CD4-positive, alpha-beta T cell treated with Interferon alpha-2 for 1 hour (primary cell): ENCODE measurements around the gene ZNF239.
"Not testable (repeated sequence)": the region's sequence is repeated elsewhere in the genome, so short reads cannot be mapped to it uniquely, and the experiment has no call there.

Experiments used
- DNase-seq, 2 donors: peaks; one replicate each; pipeline ENCODE4 v3.0.0-alpha.2; 2020 to 2022

Gene ZNF239

DNA sequence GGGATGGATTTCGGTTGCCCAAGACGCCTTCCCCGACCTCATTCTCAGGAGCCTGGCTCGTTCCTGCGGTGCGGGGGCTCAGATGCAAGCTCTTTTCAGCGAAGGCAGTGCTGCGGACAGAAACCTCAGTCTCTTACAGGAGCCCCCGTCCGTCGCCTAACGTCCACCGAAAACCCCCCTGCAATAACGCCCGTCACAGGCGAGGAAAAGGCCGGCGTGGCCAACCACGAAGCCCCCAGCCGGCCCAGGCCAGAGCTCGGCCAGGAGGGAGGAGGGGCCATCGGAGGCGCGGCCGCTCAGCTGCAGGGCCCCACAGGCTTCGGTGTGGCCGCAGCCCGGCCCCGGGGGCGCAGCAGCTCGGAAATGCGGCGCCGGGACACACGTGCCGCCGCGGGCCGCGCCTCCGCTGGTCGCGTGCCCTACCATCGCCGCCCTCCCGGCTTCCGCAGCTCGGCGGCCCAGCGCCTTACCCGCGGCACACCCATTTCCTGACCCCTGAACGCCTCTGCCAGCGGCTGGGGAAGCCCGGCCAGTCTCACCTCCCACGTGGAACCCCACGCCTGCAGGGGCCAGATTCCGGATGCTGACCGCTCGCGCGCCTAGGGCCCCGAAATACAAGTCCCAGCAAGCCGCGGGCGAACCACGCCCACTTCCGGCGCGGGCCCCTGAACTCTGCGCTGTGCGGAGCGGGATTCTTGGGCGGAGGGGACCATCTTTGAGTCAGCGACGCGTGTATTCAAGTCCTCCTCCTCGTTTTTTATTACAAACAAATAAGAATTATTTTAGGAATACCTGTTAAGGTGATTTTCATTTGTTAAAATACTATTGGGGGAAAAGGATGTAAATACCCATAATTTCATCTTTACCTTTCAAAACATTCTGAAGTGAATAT is at the start of gene ZNF239:
ZNF239 (minus strand) TSS at position 616 of the 892 bp plus-strand sequence. CDS start 16,537 bp downstream, outside the sequence.
- DNase-seq: peak; percentile 85 to 90

- peak in 1 of 2 donors; percentile 46 for DNase-seq
Observed at GRCh38 chr10:43623351-43623750, 48.9 kb upstream of the ZNF239 start.

GRCh38 chr10:43622038-43622437 is 47.6 kb upstream of the ZNF239 start:
- DNase-seq: no peak

DNA sequence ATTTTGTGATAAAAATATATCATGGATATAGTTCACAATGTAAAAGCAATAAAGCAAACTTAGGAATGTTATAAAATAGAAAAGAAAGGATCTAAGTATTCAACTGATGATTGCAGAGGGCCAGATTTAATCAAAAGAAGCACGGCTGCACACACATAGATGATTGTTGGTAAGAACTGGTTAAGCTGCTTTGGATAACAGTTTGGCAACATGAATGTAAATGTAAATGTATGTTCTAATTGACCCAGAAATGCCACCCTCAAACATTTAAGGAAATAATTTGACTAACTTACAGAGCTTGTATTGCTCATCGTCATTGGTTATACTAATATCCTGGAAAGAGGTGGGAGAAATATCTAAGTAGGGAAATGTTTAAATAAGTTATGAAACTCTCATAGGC is 45.0 kb upstream of the ZNF239 start:
- DNase-seq: no peak

GRCh38 chr10:43616697-43617370 is 42.4 kb upstream of the ZNF239 start:
- no peak for DNase-seq

DNA sequence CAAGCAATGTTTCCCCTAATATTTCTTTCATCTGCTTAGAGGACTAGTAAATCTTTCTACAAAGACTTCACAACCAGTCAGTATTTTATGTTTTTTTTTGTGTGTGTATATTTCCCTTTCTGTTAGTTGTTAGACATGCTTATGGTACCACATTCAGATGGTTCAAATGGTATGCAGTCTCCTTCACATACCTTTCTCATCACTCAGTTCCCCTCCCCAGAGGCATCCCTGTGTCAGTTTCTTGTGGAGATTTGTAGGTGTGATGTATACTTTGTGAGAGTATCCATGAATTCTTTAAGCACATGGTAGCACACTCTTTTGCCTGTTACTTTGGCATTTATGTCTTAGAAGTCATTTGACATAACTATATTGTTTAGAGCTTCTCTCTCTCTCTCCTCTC is 36.2 kb upstream of the ZNF239 start:
- DNase-seq: no peak

DNA sequence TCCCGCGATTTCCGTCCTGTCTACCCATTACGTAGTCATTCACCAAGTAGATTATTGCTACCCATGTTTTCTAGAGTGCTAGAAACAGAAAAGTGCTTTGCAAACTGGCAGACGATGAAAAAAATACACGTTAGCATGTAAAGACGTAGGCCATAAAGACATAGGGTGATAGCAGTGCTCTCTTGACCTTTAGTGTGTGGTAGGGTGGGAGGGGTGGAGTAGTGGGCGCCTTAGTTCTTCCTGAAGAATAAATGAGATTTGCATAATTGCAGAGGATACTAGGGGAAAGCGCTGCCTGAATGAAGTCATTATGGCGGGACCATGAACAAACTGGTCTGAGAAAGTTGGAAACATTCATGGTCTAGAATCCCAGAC is 32.8 kb upstream of the ZNF239 start:
- no peak for DNase-seq

DNA sequence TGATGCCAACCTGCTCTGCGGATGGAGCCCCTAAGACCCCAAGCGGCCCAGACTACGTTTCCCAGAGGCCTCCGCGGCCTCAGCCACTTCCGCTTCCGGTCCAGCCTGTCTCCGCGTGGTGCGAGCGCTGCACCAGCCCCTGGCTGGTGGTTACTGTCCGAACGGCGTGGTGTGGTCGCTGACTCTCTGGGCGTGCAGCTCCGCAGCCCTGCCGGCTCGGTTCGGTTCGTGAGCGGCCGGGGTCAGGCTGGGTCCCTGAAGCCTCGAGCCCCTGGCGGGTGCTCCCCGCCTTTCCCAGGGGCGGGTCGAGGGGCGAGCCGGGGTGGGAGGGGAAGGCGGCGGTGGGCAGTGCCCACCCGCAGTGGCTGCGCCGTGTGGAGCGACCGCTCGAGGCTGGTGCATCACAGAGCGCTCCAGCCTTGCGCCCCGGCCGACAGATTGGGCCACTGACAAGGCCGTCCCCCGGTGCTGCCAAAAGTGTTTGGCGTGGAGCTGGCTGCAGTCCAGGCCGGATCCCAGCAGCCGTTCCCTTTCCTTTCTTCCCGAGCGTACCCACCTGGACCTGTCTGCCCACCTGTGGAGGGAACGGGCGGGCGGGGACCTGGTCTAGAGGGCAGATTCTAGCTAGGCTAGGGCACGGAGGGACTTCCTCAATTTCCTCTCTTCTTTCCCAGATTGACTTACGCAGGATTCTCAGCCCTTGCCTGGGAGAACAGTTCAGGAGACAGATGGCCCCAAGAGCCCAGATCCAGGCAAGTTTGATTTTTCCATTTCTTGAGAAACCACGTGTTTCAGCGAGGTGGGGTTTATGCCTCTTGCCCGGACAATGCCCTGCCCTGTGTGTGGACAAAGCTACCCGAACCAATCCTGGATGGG is 32.1 kb upstream of the ZNF239 start, which contains the start of gene ZNF485:
ZNF485 (plus strand) TSS at position 116 of the 876 bp plus-strand sequence; CDS start at position 729, 613 bp downstream.
- peak; percentile 63 to 70 for DNase-seq

DNA sequence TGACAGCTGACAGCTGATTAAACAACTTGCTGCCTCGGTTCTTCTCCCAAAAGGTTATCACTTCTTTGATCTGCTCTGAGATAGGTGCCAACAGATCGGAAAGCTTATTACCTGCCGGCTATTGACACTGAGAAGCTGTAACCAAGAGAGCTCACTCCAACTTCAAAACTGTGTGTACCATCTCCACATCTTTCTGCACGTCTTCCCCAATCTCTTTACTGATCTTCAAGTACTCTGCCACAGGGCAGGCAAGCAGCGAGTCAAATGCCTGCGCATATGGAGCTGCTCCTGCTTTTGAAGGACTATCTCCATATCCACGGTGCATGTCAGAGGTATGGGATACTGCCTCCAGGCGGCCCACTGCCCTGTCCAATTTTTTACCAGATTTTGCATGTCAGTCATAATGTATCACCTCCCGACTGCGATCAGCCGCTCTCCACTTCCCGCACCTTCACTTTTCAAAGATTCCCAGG is 31.5 kb upstream of the ZNF239 start:
- no peak for DNase-seq

DNA sequence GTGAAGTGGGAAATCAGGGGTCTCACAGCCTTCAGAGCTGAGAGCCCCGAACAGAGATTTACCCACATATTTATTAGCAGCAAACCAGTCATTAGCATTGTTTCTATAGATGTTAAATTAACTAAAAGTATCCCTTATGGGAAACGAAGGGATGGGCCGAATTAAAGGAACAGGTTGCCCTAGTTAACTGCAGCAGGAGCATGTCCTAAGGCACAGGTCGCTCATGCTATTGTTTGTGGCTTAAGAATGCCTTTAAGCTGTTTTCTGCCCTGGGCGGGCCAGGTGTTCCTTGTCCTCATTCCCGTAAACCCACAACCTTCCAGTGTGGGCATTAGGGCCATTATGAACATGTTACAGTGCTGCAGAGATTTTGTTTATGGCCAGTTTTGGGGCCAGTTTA is 27.2 kb upstream of the ZNF239 start:
- DNase-seq: not testable (repeated sequence)

DNA sequence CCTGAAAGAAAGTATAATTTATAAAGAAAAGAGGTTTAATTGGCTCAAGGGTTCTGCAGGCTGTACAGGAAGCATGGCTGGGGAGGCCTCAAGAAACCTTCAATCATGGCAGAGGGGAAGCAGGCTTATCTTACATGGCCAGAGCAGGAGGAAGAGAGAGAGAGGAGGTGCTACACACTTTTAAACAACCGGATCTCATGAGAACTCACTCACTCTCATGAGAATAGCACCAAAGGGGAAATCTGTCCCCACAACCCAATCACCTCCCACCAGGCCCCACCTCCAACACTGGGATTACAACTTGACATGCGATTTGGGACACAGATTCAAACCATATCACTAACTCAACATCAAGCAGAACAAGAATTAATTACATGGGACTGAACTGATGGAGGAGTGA is 24.9 kb upstream of the ZNF239 start:
- no peak for DNase-seq

GRCh38 chr10:43598446-43598845 is 24.0 kb upstream of the ZNF239 start:
- no peak for DNase-seq

DNA sequence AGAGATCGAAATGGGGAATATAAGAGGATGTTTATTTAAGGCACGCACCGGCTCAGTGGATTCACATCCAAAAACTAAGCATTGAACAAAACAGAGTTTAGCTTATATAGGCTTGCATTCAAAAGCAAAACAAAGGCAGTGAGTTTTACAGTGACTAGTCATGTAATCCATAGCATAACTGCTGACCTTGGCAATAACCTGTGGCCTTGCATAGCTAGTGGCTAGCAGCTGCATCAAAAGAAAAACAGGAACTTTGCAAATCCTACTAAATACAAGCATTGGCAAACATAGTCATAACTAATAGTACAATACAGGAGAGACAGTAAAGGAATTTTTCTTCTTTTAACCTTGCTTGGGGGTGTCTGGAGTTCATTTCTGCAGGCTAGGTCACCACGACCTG is 22.1 kb upstream of the ZNF239 start:
- no peak for DNase-seq

- peak in 1 of 2 donors; percentile 30 for DNase-seq
Observed at GRCh38 chr10:43595739-43596298, 21.4 kb upstream of the ZNF239 start.

DNA sequence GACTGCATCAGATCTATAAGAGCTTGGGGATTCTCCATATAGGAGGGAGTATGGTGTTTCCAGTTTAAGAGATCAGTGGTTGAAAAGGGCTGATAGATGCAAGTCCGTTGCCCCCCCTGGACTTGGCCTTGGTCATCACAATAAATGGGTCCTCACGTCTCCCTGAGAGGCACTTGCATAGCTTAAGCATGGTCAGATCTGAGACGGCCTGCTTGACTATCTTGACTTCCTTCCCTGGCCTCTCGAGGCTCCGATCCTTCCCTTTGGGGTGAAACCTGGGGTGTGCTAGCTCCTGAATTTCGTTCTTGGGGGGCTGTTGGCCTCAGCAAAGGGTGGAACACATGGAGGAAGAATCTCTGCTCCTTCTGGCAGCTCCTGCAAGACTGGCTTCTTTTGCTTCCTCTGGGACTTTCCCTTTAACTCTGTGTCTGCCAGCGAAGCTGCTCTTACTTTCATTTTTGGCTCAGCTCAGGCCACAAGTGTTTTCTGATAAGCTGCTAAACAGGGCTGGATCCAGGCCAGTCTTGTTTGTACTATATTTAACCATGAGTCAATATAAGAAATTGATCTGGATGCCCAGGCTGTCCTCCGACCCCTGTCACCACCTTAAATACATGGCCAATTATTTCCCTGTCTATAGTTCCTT is 20.7 kb upstream of the ZNF239 start:
- DNase-seq: peak; percentile 15 to 65

GRCh38 chr10:43591303-43591904 is 17.0 kb upstream of the ZNF239 start:
- DNase-seq: no peak

DNA sequence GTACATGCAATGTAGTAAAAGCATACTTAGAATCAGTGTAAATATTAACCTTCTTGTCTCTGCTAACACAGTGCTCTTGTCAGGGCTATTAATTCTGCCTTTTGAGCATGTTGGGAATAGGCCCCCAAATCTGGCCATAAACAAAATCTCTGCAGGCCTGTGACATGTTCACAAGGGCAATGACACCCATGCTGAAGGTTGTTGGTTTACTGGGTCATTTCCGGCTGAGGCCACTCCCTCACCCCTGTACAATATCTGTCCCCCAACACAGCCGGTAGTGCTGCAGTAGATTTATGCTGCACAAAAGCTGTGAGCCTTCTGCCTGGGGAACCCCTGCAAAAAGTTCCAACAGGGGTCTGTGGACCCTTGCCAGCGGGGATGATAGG is 12.3 kb upstream of the ZNF239 start:
- DNase-seq: not testable (repeated sequence)

DNA sequence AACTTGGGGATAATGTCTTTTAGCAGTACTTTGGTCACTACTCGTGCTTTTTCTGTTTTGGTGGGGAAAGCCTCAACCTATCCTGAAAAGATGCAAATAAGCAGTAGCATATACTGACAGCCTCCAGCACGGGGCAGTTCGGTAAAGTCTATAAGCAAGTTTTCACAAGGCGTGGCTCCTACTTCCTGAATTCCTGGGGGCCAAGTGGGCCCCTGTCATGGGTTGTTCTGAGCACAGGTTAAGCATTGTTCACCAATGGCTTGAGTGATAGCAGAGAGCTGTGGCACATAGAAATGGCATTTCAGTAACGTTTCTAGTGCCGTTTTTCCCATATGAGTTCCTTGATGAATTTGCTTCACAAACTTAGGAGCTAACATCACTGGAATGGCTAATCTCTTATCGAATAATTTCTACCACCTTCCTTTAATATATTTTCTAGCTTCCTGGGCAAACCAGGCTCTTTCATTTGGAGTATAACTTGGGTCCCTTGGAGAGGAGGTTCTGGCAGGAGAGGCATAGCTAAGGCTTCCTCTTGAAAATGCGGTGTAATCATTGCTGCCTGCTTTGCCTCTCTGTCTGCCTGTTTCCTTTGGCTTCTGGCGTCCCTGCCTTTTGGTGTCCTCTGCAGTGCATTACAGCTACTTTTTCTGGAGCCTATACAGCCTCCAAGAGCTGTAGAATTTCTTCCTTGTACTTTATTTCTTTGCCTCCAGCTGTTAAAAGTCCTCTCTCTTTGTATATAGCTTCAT is 11.7 kb upstream of the ZNF239 start:
- no peak for DNase-seq

DNA sequence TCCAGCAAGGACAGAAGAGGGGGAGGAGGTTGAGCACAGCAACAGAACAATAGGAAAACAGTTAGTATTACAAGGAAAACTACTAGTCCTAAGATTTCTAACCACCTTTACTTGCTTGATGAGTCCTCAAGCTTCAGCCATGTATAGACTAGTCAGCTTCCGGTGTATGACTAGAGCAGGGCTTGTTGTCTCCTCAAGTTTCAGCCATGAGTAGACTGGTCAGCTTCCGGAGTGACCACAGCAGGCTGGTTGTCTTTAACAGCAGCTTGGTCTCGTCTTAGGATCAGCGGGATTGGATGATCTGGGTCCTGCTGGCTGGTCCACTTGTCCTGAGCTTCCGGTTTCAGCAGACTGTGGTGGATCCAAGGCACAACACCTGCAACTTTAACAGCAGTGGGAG is 10.6 kb upstream of the ZNF239 start:
- DNase-seq: no peak

GRCh38 chr10:43584051-43584450 is 9.6 kb upstream of the ZNF239 start:
- no peak for DNase-seq

GRCh38 chr10:43576580-43576979 is 2.2 kb upstream of the ZNF239 start:
- no peak for DNase-seq
